Pancreas (tissue), 10 donors: ENCODE data around the gene LGALS3BP. TPM values are rescaled to one million over a fixed set of nuclear protein-coding genes. Genes with fewer than 3 reads are reported as not detected.

Source experiments
- ATAC-seq, 4 donors: fragments of 200-7000 bp; cut with Tn5 transposase; one replicate each; pipeline versions ENCODE4 v1.8.0 to v1.9.1; 2020; ENCODE audit warnings: mild to moderate bottlenecking in 4 of 4, moderate library complexity in 4 of 4
- DNase-seq, 6 donors: peaks; one replicate each; pipeline ENCODE4 v3.0.0-alpha.2; 2020
- FAIRE-seq: peaks from 2 replicates; lab custom pipeline; 2012; peaks lifted over from hg19 to GRCh38; lab: Jason Lieb, UNC
- H3K27ac ChIP-seq, 4 donors: fragments of 200-600 bp; sonication (generic); 1 replicate in 3 of 4; 2 replicates in 1 of 4; pipeline versions ENCODE4 v1.5.0 to v1.8.0; 2020
- H3K27me3 ChIP-seq, 4 donors: fragments of 200-600 bp; one replicate each; pipeline ENCODE4 v1.8.0; 2021
- H3K36me3 ChIP-seq, 3 donors: fragments of 200-600 bp; sonication (generic) in 1 of 3; one replicate each; pipeline versions ENCODE4 v1.5.0 to v1.8.0; 2020 to 2021
- H3K4me1 ChIP-seq, 3 donors: fragments of 200-600 bp; one replicate each; pipeline ENCODE4 v1.8.0; 2021
- H3K4me3 ChIP-seq, 4 donors: fragments of 200-600 bp; sonication (generic) in 2 of 4; one replicate each; pipeline versions ENCODE4 v1.5.0 to v1.8.0; 2020 to 2021
- H3K9me3 ChIP-seq, 4 donors: fragments of 200-600 bp; one replicate each; pipeline ENCODE4 v1.8.0; 2021
- CTCF ChIP-seq, 4 donors: fragments of 200-600 bp; sonication (generic) in 3 of 4; IDR thresholded peaks; one replicate each; pipeline versions ENCODE4 v1.5.0 to v1.8.0; 2021; ENCODE audit warnings: antibody characterized with exemption in 4 of 4
- WGBS, 2 donors: extraction: QIAGEN DNeasy Blood & Tissue Kit; methylation state at CpG; one replicate each; pipeline ENCODE4 v1.1.7; 2013; 5-methylcytosine and 5-hydroxymethylcytosine counted together
- intact Hi-C, 3 donors: fragments of 100-400 bp; cut with DNase I; formaldehyde crosslinking; loops; one replicate each; pipeline versions ENCODE4 v1.11.1 to v1.14.2; 2022
- polyA plus RNA-seq, 2 donors: library from polyadenylated mRNA; stranded (reverse); fragments of 200-250 nt; gene quantifications; one replicate each; pipeline ENCODE4 v1.2.3, GENCODE V29; 2013
- total RNA-seq, 6 donors: library from RNA; stranded (reverse); fragmentation: NEBNext Ultra II Directional in 4 of 6; extraction: Animal tissue kit (Norgen Biotek cat#: 25700) in 4 of 6; gene quantifications; one replicate each; pipeline versions ENCODE4 v1.2.1 to v1.2.4, GENCODE V29; 2021 to 2023
- donor health status: healthy with polysubstance abuse.
- donor health status: DM: no; HTN: no; CAD: no; lungs with moderate emphysema.
- donor health status: DM: no; HTN: no; CAD: no.
- donor health status: control.
- donor health status: control.
- donor health status: Bipolar disorder and iron deficiency.
- donor health status: DM: yes; HTN: yes; CAD: no.
- donor health status: DM: no; HTN: no; CAD: no.
- donor health status: DM: no; HTN: no; CAD: no.
- donor health status: DM: yes; HTN: yes; CAD: no.

Gene LGALS3BP
- total and polyA plus RNA-seq, 8 donors = 35.3 to 169 (median 77.2) TPM

GRCh38 chr17:78986649-78987328 is 7.1 kb upstream of the LGALS3BP start:
- 4% methylated on average over 15 of the region's 15 CpGs for WGBS, 2 donors
- DNase-seq (peak in 3 of 6 donors; percentile 29 to 41 (median 31)), ATAC-seq (peak; percentile 80 to 89 (median 85)), FAIRE-seq (no peak)
- Histone ChIP-seq H3K4me3 (peak overlapping the region in 2 of 4 donors; percentile 15 to 35), H3K27me3 (no peaks in the 10 kb centered on the region), H3K27ac (peak overlapping the region; percentile 52 to 87 (median 74)), H3K9me3 (no peaks in the 10 kb centered on the region), H3K4me1 (peaks cover 10 to 26% (median 19%) of the 10 kb centered on the region in 3 donors), H3K36me3 (no peaks in the 10 kb centered on the region)
- intact Hi-C loops = loop anchor here in 1 of 3 donors (10.0 kb wide), 1 partner anchor 52 kb away; no protein-coding TSS in a partner anchor
- no peak for TF ChIP-seq CTCF (IDR thresholded peaks at IDR 0.05)

GRCh38 chr17:78986048-78986648 is 6.4 kb upstream of the LGALS3BP start:
- Histone ChIP-seq H3K9me3 (no peaks in the 10 kb centered on the region), H3K27me3 (no peaks in the 10 kb centered on the region), H3K27ac (peak overlapping the region; percentile 52 to 87 (median 74)), H3K4me1 (peaks cover 10 to 26% (median 19%) of the 10 kb centered on the region in 3 donors), H3K4me3 (peak overlapping the region in 2 of 4 donors; percentile 15 to 35), H3K36me3 (no peaks in the 10 kb centered on the region)
- FAIRE-seq = no peak
- DNase-seq = peak in 2 of 6 donors; percentile 30 to 43
- 17 to 19% methylated on average over 6 of the region's 6 CpGs for WGBS, 2 donors
- intact Hi-C loops = loop anchor here in 1 of 3 donors (10.0 kb wide), 1 partner anchor 51 kb away; no protein-coding TSS in a partner anchor
- TF ChIP-seq CTCF (IDR thresholded peaks at IDR 0.05) = no peak
- peak; percentile 44 to 79 (median 76) for ATAC-seq

GRCh38 chr17:78985395-78985794 is 5.7 kb upstream of the LGALS3BP start:
- DNase-seq (no peak), FAIRE-seq (peak; percentile 37), ATAC-seq (no peak)
- H3K4me3 ChIP-seq = no peak overlapping the region
- no peaks in the 10 kb centered on the region for H3K9me3 ChIP-seq
- H3K4me1 ChIP-seq = peaks cover 10 to 26% (median 19%) of the 10 kb centered on the region in 3 donors
- no peak for TF ChIP-seq CTCF (IDR thresholded peaks at IDR 0.05)
- no peaks in the 10 kb centered on the region for H3K27me3 ChIP-seq
- peak overlapping the region in 2 of 4 donors; percentile 85 to 87 for H3K27ac ChIP-seq
- WGBS, 2 donors = 84 to 91% methylated on average over 5 of the region's 5 CpGs
- intact Hi-C loops = loop anchor here in 1 of 3 donors (10.0 kb wide), 1 partner anchor 51 kb away; no protein-coding TSS in a partner anchor
- no peaks in the 10 kb centered on the region for H3K36me3 ChIP-seq

- ATAC-seq (no peak), FAIRE-seq (no peak), DNase-seq (peak in 2 of 6 donors; percentile 12 to 39)
- H3K4me3 ChIP-seq = no peak overlapping the region
- TF ChIP-seq CTCF (IDR thresholded peaks at IDR 0.05) = no peak
- peaks cover 0 to 8% (median 2%) of the 10 kb centered on the region in 3 donors for H3K4me1 ChIP-seq
- H3K27me3 ChIP-seq = no peaks in the 10 kb centered on the region
- intact Hi-C loops = loop anchor here in 1 of 3 donors (10.0 kb wide), 1 partner anchor 46 kb away; no protein-coding TSS in a partner anchor
- no peaks in the 10 kb centered on the region for H3K36me3 ChIP-seq
- no peaks in the 10 kb centered on the region for H3K9me3 ChIP-seq
- 83 to 87% methylated on average over 16 of the region's 16 CpGs for WGBS, 2 donors
- no peak overlapping the region for H3K27ac ChIP-seq
Observed at GRCh38 chr17:78981010-78981888, 1.5 kb upstream of the LGALS3BP start.
